Activated gamma-delta T cell (primary cell): Measurements from ENCODE around the gene NELL1.
"Not testable (repeated sequence)": the region's sequence is repeated elsewhere in the genome, so short reads cannot be mapped to it uniquely, and the experiment has no call there.

Experiments
- DNase-seq: peaks from one replicate; lab custom pipeline; 2025; lab: John Stamatoyannopoulos, UW

Gene NELL1

GRCh38 chr11:21205205-21205604 is 535.8 kb downstream of the NELL1 start:
- no peak for DNase-seq

GRCh38 chr11:21225860-21226259 is 556.5 kb downstream of the NELL1 start:
- no peak for DNase-seq

- DNase-seq = no peak
Observed at GRCh38 chr11:21229224-21229623, 559.8 kb downstream of the NELL1 start.

- no peak for DNase-seq
Observed at GRCh38 chr11:21250196-21250595, 580.8 kb downstream of the NELL1 start.

GRCh38 chr11:21254055-21254454 is 584.7 kb downstream of the NELL1 start:
- no peak for DNase-seq

- no peak for DNase-seq
Observed at GRCh38 chr11:21254790-21255189, 585.4 kb downstream of the NELL1 start.

- no peak for DNase-seq
Observed at GRCh38 chr11:21257461-21257860, 588.1 kb downstream of the NELL1 start.

GRCh38 chr11:21258414-21258813 is 589.0 kb downstream of the NELL1 start:
- DNase-seq = no peak

- DNase-seq = no peak
Observed at GRCh38 chr11:21260101-21260500, 590.7 kb downstream of the NELL1 start.

GRCh38 chr11:21262992-21263391 is 593.6 kb downstream of the NELL1 start:
- DNase-seq = no peak

- no peak for DNase-seq
Observed at GRCh38 chr11:21264125-21264524, 594.7 kb downstream of the NELL1 start.

- DNase-seq = no peak
Observed at GRCh38 chr11:21268036-21268435, 598.6 kb downstream of the NELL1 start.

- not testable (repeated sequence) for DNase-seq
Observed at GRCh38 chr11:21272139-21272538, 602.8 kb downstream of the NELL1 start.

- DNase-seq = no peak
Observed at GRCh38 chr11:21278840-21279239, 609.5 kb downstream of the NELL1 start.

- DNase-seq = no peak
Observed at GRCh38 chr11:21285104-21285503, 615.7 kb downstream of the NELL1 start.

GRCh38 chr11:21289686-21290085 is 620.3 kb downstream of the NELL1 start:
- no peak for DNase-seq

GRCh38 chr11:21295508-21295907 is 626.1 kb downstream of the NELL1 start:
- DNase-seq = no peak

- no peak for DNase-seq
Observed at GRCh38 chr11:21301981-21302380, 632.6 kb downstream of the NELL1 start.

- DNase-seq = no peak
Observed at GRCh38 chr11:21306739-21307358, 637.5 kb downstream of the NELL1 start.

- no peak for DNase-seq
Observed at GRCh38 chr11:21307874-21308273, 638.5 kb downstream of the NELL1 start.

GRCh38 chr11:21316591-21316990 is 647.2 kb downstream of the NELL1 start:
- no peak for DNase-seq

GRCh38 chr11:21321072-21321471 is 651.7 kb downstream of the NELL1 start:
- DNase-seq = no peak

- no peak for DNase-seq
Observed at GRCh38 chr11:21321530-21321929, 652.1 kb downstream of the NELL1 start.

- no peak for DNase-seq
Observed at GRCh38 chr11:21323617-21324016, 654.2 kb downstream of the NELL1 start.
